ENCODE measurements around the gene INHBA.

DNA sequence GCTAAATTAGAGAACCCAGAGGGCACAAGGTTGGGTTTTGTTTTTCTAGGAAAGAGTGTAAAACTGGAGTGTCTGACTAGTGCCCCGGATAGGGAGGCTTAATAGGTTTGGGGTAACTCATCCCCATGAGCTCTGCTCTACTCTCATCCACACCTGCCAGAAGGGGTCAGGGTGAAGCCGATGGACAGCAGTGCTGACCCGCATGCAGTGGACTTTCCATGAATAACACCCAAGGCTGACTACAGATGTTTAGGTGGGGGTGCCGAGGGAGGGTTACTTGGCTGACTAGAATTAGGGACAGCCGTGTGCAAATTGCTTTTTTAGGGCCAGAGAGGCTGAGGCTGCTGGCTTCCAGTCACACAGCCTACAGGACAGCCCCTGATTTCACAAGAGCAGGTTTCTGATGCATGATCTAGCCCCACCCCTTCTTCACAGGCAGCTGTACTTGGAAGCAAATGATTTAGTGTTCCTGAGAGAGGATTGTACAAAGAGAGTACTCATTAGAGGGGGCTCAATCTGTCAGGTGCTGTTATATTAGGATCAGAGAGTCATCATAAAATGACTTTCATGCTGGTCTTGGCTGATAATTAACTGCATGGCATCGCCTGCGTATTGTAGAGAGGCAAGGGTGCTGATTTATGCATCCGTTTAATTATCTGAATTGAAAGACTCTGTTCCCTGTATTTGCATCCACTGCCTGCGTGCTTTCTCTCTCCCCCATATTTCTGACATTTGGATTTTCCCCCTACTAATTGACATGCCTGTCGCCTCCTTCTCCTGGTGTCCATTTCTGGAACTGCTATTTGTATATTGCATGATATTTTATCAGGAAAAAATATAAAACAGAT is 9.5 kb downstream of the INHBA start:
- TF ChIP-seq CTCF (IDR thresholded peaks at IDR 0.05) = peak in 1 of 4 experiments; percentile 36
- TF ChIP-seq POLR2A (IDR thresholded peaks at IDR 0.05) = no peak
